ENCODE measurements around the gene SYPL1. TPM values are rescaled to one million over a fixed set of nuclear protein-coding genes. Genes with fewer than 3 reads are reported as not detected.
"Not testable (repeated sequence)": the region's sequence is repeated elsewhere in the genome, so short reads cannot be mapped to it uniquely, and the experiment has no call there.

SYPL1 gene
- total and polyA plus RNA-seq, 4 donors, result 40.4 to 53.6 (median 45.0) TPM

- Histone ChIP-seq H3K4me1 (ENCODE audit: control insufficient read depth, insufficient read depth, low read length) (peaks cover 3% of the 10 kb centered on the region), H3K27ac (ENCODE audit: low read depth, low read length) (no peak overlapping the region), H3K36me3 (ENCODE audit: control insufficient read depth, insufficient read depth, low read length) (no peaks in the 10 kb centered on the region), H3K27me3 (ENCODE audit: control insufficient read depth, insufficient read depth, low read length) (no peaks in the 10 kb centered on the region), H3K4me3 (ENCODE audit: low read depth, low read length) (no peak overlapping the region), H3K9me3 (ENCODE audit: control insufficient read depth, insufficient read depth, low read length) (no peaks in the 10 kb centered on the region)
- peak in 2 of 6 donors; percentile 6 to 84 for DNase-seq (ENCODE audit: low read depth in 4 of 6, low spot score in 6 of 6)
- WGBS (ENCODE audit: insufficient coverage), result 45% methylated on average over 5 of the region's 8 CpGs
These were observed 27.4 kb upstream of the SYPL1 start for GRCh38 chr7:106139265-106140251.

GRCh38 chr7:106138776-106139175 is 26.7 kb upstream of the SYPL1 start:
- H3K27me3 ChIP-seq (ENCODE audit: control insufficient read depth, insufficient read depth, low read length), result no peaks in the 10 kb centered on the region
- no peak overlapping the region for H3K4me3 ChIP-seq (ENCODE audit: low read depth, low read length)
- no peaks in the 10 kb centered on the region for H3K9me3 ChIP-seq (ENCODE audit: control insufficient read depth, insufficient read depth, low read length)
- peaks cover 3% of the 10 kb centered on the region for H3K4me1 ChIP-seq (ENCODE audit: control insufficient read depth, insufficient read depth, low read length)
- DNase-seq (ENCODE audit: low read depth in 4 of 6, low spot score in 6 of 6), result no peak
- H3K36me3 ChIP-seq (ENCODE audit: control insufficient read depth, insufficient read depth, low read length), result no peaks in the 10 kb centered on the region
- 75% methylated on average over 5 of the region's 6 CpGs for WGBS (ENCODE audit: insufficient coverage)
- H3K27ac ChIP-seq (ENCODE audit: low read depth, low read length), result no peak overlapping the region

GRCh38 chr7:106138181-106138580 is 26.1 kb upstream of the SYPL1 start:
- not testable (repeated sequence) for H3K27me3 ChIP-seq (ENCODE audit: control insufficient read depth, insufficient read depth, low read length); H3K9me3 ChIP-seq (ENCODE audit: control insufficient read depth, insufficient read depth, low read length); H3K36me3 ChIP-seq (ENCODE audit: control insufficient read depth, insufficient read depth, low read length); H3K4me3 ChIP-seq (ENCODE audit: low read depth, low read length); H3K27ac ChIP-seq (ENCODE audit: low read depth, low read length); H3K4me1 ChIP-seq (ENCODE audit: control insufficient read depth, insufficient read depth, low read length); DNase-seq (ENCODE audit: low read depth in 4 of 6, low spot score in 6 of 6)

- WGBS (ENCODE audit: insufficient coverage), result 89% methylated on average over 1 of the region's 3 CpGs
- no peaks in the 10 kb centered on the region for H3K36me3 ChIP-seq (ENCODE audit: control insufficient read depth, insufficient read depth, low read length)
- H3K9me3 ChIP-seq (ENCODE audit: control insufficient read depth, insufficient read depth, low read length), result no peaks in the 10 kb centered on the region
- DNase-seq (ENCODE audit: low read depth in 4 of 6, low spot score in 6 of 6), result no peak
- no peaks in the 10 kb centered on the region for H3K27me3 ChIP-seq (ENCODE audit: control insufficient read depth, insufficient read depth, low read length)
- no peaks in the 10 kb centered on the region for H3K4me1 ChIP-seq (ENCODE audit: control insufficient read depth, insufficient read depth, low read length)
- no peak overlapping the region for H3K4me3 ChIP-seq (ENCODE audit: low read depth, low read length)
- H3K27ac ChIP-seq (ENCODE audit: low read depth, low read length), result no peak overlapping the region
These were observed 22.1 kb upstream of the SYPL1 start for GRCh38 chr7:106134241-106134640.

- Histone ChIP-seq H3K27me3 (ENCODE audit: control insufficient read depth, insufficient read depth, low read length) (no peaks in the 10 kb centered on the region), H3K36me3 (ENCODE audit: control insufficient read depth, insufficient read depth, low read length) (no peaks in the 10 kb centered on the region), H3K9me3 (ENCODE audit: control insufficient read depth, insufficient read depth, low read length) (no peaks in the 10 kb centered on the region), H3K4me3 (ENCODE audit: low read depth, low read length) (no peak overlapping the region), H3K27ac (ENCODE audit: low read depth, low read length) (no peak overlapping the region), H3K4me1 (ENCODE audit: control insufficient read depth, insufficient read depth, low read length) (no peaks in the 10 kb centered on the region)
- no peak for DNase-seq (ENCODE audit: low read depth in 4 of 6, low spot score in 6 of 6)
- WGBS (ENCODE audit: insufficient coverage), result 90% methylated on average over 3 of the region's 3 CpGs
These were observed 17.2 kb upstream of the SYPL1 start for GRCh38 chr7:106129291-106129690.

- Histone ChIP-seq H3K4me1 (ENCODE audit: control insufficient read depth, insufficient read depth, low read length) (no peaks in the 10 kb centered on the region), H3K9me3 (ENCODE audit: control insufficient read depth, insufficient read depth, low read length) (no peaks in the 10 kb centered on the region), H3K36me3 (ENCODE audit: control insufficient read depth, insufficient read depth, low read length) (no peaks in the 10 kb centered on the region), H3K27me3 (ENCODE audit: control insufficient read depth, insufficient read depth, low read length) (no peaks in the 10 kb centered on the region), H3K4me3 (ENCODE audit: low read depth, low read length) (no peak overlapping the region), H3K27ac (ENCODE audit: low read depth, low read length) (no peak overlapping the region)
- WGBS (ENCODE audit: insufficient coverage), result no CpG with 5 or more reads among the region's 1 CpG
- no peak for DNase-seq (ENCODE audit: low read depth in 4 of 6, low spot score in 6 of 6)
These were observed 16.7 kb upstream of the SYPL1 start for GRCh38 chr7:106128836-106129235.

GRCh38 chr7:106127984-106128780 is 16.1 kb upstream of the SYPL1 start:
- H3K27me3 ChIP-seq (ENCODE audit: control insufficient read depth, insufficient read depth, low read length), result no peaks in the 10 kb centered on the region
- WGBS (ENCODE audit: insufficient coverage), result 83% methylated on average over 3 of the region's 5 CpGs
- no peaks in the 10 kb centered on the region for H3K36me3 ChIP-seq (ENCODE audit: control insufficient read depth, insufficient read depth, low read length)
- no peaks in the 10 kb centered on the region for H3K9me3 ChIP-seq (ENCODE audit: control insufficient read depth, insufficient read depth, low read length)
- no peak overlapping the region for H3K4me3 ChIP-seq (ENCODE audit: low read depth, low read length)
- no peaks in the 10 kb centered on the region for H3K4me1 ChIP-seq (ENCODE audit: control insufficient read depth, insufficient read depth, low read length)
- H3K27ac ChIP-seq (ENCODE audit: low read depth, low read length), result no peak overlapping the region
- no peak for DNase-seq (ENCODE audit: low read depth in 4 of 6, low spot score in 6 of 6)

- Histone ChIP-seq H3K27me3 (ENCODE audit: control insufficient read depth, insufficient read depth, low read length) (no peaks in the 10 kb centered on the region), H3K36me3 (ENCODE audit: control insufficient read depth, insufficient read depth, low read length) (no peaks in the 10 kb centered on the region), H3K9me3 (ENCODE audit: control insufficient read depth, insufficient read depth, low read length) (no peaks in the 10 kb centered on the region), H3K4me1 (ENCODE audit: control insufficient read depth, insufficient read depth, low read length) (no peaks in the 10 kb centered on the region), H3K27ac (ENCODE audit: low read depth, low read length) (no peak overlapping the region), H3K4me3 (ENCODE audit: low read depth, low read length) (no peak overlapping the region)
- DNase-seq (ENCODE audit: low read depth in 4 of 6, low spot score in 6 of 6), result no peak
- WGBS (ENCODE audit: insufficient coverage), result no CpG with 5 or more reads among the region's 7 CpGs
These were observed 14.2 kb upstream of the SYPL1 start for GRCh38 chr7:106126170-106126938.

- Histone ChIP-seq H3K27ac (ENCODE audit: low read depth, low read length) (no peak overlapping the region), H3K27me3 (ENCODE audit: control insufficient read depth, insufficient read depth, low read length) (no peaks in the 10 kb centered on the region), H3K9me3 (ENCODE audit: control insufficient read depth, insufficient read depth, low read length) (no peaks in the 10 kb centered on the region), H3K4me1 (ENCODE audit: control insufficient read depth, insufficient read depth, low read length) (no peaks in the 10 kb centered on the region), H3K4me3 (ENCODE audit: low read depth, low read length) (no peak overlapping the region), H3K36me3 (ENCODE audit: control insufficient read depth, insufficient read depth, low read length) (no peaks in the 10 kb centered on the region)
- no peak for DNase-seq (ENCODE audit: low read depth in 4 of 6, low spot score in 6 of 6)
- 85% methylated on average over 3 of the region's 4 CpGs for WGBS (ENCODE audit: insufficient coverage)
These were observed 13.3 kb upstream of the SYPL1 start for GRCh38 chr7:106125417-106125816.
